DND-41 (cell line): Measurements from ENCODE around the gene RAB20.
"Not testable (repeated sequence)": the region's sequence is repeated elsewhere in the genome, so short reads cannot be mapped to it uniquely, and the experiment has no call there.

Experiments used
- ATAC-seq: fragments of 200-7000 bp; cut with Tn5 transposase; 3 replicates; pipeline ENCODE4 v1.9.1; 2021; ENCODE audit warnings: low read depth; ENCODE audit not compliant: insufficient read depth
- DNase-seq: peaks from one replicate; pipeline ENCODE4 v3.0.0-alpha.2; 2020
- H2AFZ ChIP-seq: 2 replicates; pipeline ENCODE4 v1.6.0; 2012; ENCODE audit warnings: low read depth, low read length
- H3K27ac ChIP-seq: 2 replicates; pipeline ENCODE4 v1.5.1; 2012; ENCODE audit warnings: low read length, inconsistent platforms
- H3K27me3 ChIP-seq: fragments of 200-600 bp; sonication (generic); 2 replicates; pipeline ENCODE4 v1.6.0; 2012; ENCODE audit warnings: low read length, mild to moderate bottlenecking, inconsistent platforms; ENCODE audit not compliant: insufficient read depth, poor library complexity
- H3K36me3 ChIP-seq: 2 replicates; pipeline ENCODE4 v1.5.1; 2012; ENCODE audit warnings: low read length, inconsistent platforms; ENCODE audit not compliant: insufficient read depth
- H3K4me1 ChIP-seq: 2 replicates; pipeline ENCODE4 v1.5.1; 2012; ENCODE audit warnings: mild to moderate bottlenecking, low read length; ENCODE audit not compliant: insufficient read depth
- H3K4me2 ChIP-seq: 2 replicates; pipeline ENCODE4 v1.6.0; 2012; ENCODE audit warnings: mild to moderate bottlenecking, moderate library complexity, low read length, inconsistent platforms; ENCODE audit not compliant: insufficient read depth
- H3K4me3 ChIP-seq, 2 experiments: fragments of 200-600 bp in 1 of 2; shearing (Covaris generic) in 1 of 2; 2 replicates each; pipeline ENCODE4 v1.5.1; 2012 to 2016; ENCODE audit warnings: inconsistent platforms in 2 of 2, low read length in 2 of 2, mild to moderate bottlenecking in 2 of 2, low read depth in 1 of 2, moderate library complexity in 1 of 2
- H3K79me2 ChIP-seq: 2 replicates; pipeline ENCODE4 v1.6.0; 2012; ENCODE audit warnings: low read length, inconsistent platforms; ENCODE audit not compliant: insufficient read depth
- H3K9ac ChIP-seq: 2 replicates; pipeline ENCODE4 v1.6.0; 2012; ENCODE audit warnings: low read depth, mild to moderate bottlenecking, inconsistent platforms, low read length, moderate library complexity
- H3K9me3 ChIP-seq: 2 replicates; pipeline ENCODE4 v1.5.1; 2012; ENCODE audit warnings: low read length, moderate library complexity, mild to moderate bottlenecking, inconsistent platforms; ENCODE audit not compliant: insufficient read depth, severe bottlenecking
- H4K20me1 ChIP-seq: 2 replicates; pipeline ENCODE4 v1.6.0; 2012; ENCODE audit warnings: low read length; ENCODE audit not compliant: insufficient read depth
- EZH2 ChIP-seq: IDR thresholded peaks from 3 replicates; pipeline ENCODE4 v1.6.1; 2012; ENCODE audit warnings: borderline replicate concordance, low read depth, mild to moderate bottlenecking, moderate library complexity, low read length, inconsistent platforms; ENCODE audit not compliant: severe bottlenecking
- TF ChIP-seq, protein P1 (sequence below): IDR thresholded peaks from 2 replicates; pipeline ENCODE4 v1.5.1; 2012; ENCODE audit warnings: borderline replicate concordance, low read length, moderate library complexity, mild to moderate bottlenecking; ENCODE audit not compliant: poor library complexity, severe bottlenecking; ENCODE audit errors: extremely low read depth

Gene RAB20

DNA sequence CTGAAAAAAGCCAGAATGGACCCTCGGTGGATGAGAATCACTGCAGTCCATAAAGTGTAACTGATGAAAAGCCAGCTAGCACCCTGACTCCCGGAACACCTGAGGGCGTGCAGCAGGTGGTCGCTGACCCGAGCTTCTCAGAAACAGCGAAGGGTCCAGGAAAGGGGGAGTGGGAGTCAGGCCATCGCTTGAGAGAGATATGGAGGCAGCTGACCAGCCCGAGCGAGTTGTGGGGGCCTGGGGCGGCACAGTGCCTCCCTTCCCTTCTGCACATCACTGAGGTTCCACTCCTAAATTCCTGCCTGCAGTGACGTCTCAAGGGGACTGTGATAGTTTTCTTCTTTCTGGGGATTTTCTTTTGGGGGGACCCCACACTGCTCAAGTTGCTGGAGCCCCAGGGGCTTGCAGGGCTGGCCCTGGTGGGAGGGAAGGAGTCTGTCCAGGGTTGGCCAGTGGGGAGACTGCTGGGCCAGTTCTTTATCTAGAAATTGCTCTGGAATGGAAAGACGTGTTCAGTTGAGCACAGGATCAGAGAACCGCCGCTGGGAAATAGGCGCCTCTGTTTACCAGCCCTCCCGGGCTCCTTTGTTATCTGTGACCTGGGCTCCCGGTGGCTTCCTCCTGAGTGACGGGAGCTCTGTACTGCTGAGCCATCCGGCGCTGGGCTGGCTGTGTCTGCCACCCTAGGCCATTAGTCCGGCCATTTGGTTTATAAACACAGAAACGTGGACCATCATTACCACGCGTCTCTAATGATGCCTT lies 71.3 kb downstream of the RAB20 start:
- ATAC-seq (no peak), DNase-seq (no peak)
- Histone ChIP-seq H3K9me3 (no peaks in the 10 kb centered on the region), H3K27ac (no peak overlapping the region), H3K27me3 (peaks cover 4% of the 10 kb centered on the region), H3K4me3 (no peak overlapping the region), H3K4me2 (no peak overlapping the region), H3K79me2 (no peaks in the 10 kb centered on the region), H2AFZ (no peak overlapping the region), H3K36me3 (no peaks in the 10 kb centered on the region), H4K20me1 (no peaks in the 10 kb centered on the region; the same call in 1 of the 2 replicates), H3K4me1 (no peaks in the 10 kb centered on the region), H3K9ac (no peak overlapping the region)
- TF ChIP-seq, protein P1, sequence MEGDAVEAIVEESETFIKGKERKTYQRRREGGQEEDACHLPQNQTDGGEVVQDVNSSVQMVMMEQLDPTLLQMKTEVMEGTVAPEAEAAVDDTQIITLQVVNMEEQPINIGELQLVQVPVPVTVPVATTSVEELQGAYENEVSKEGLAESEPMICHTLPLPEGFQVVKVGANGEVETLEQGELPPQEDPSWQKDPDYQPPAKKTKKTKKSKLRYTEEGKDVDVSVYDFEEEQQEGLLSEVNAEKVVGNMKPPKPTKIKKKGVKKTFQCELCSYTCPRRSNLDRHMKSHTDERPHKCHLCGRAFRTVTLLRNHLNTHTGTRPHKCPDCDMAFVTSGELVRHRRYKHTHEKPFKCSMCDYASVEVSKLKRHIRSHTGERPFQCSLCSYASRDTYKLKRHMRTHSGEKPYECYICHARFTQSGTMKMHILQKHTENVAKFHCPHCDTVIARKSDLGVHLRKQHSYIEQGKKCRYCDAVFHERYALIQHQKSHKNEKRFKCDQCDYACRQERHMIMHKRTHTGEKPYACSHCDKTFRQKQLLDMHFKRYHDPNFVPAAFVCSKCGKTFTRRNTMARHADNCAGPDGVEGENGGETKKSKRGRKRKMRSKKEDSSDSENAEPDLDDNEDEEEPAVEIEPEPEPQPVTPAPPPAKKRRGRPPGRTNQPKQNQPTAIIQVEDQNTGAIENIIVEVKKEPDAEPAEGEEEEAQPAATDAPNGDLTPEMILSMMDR = no peak
- no peak for TF ChIP-seq EZH2

DNA sequence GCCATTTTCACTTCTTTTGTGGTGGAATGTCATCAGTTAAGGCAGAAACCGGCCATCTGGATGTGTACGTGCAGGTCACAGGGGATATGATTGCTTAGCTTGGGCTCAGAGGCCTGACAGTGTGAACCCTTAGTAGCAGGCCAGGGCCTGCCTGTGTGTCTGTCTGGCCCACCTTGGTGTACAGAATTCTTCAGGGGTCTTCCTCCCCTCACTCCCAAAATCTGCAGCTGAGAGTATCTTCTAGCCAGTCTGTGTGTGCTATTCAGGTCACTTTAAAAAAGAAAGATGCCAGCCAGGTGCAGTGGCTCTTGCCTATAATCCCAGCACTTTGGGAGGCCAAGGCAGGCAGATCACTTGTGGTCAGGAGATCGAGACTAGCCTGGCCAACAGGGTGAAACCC lies 74.6 kb downstream of the RAB20 start:
- not testable (repeated sequence) for H3K9ac ChIP-seq, H3K79me2 ChIP-seq, H2AFZ ChIP-seq, H3K4me3 ChIP-seq, H3K9me3 ChIP-seq, H4K20me1 ChIP-seq, ATAC-seq, H3K27ac ChIP-seq, H3K4me1 ChIP-seq, DNase-seq, H3K36me3 ChIP-seq, H3K4me2 ChIP-seq
- H3K27me3 ChIP-seq = peaks cover 15% of the 10 kb centered on the region

- no peaks in the 10 kb centered on the region for H3K79me2 ChIP-seq
- H4K20me1 ChIP-seq = no peaks in the 10 kb centered on the region
- no peaks in the 10 kb centered on the region for H3K9me3 ChIP-seq
- no peak for DNase-seq
- peaks cover 15% of the 10 kb centered on the region for H3K27me3 ChIP-seq
- TF ChIP-seq, protein P1 = no peak
- TF ChIP-seq EZH2 = no peak
- no peak overlapping the region for H3K4me2 ChIP-seq
- ATAC-seq = no peak
- no peak overlapping the region for H2AFZ ChIP-seq
- H3K9ac ChIP-seq = no peak overlapping the region
- H3K27ac ChIP-seq = no peak overlapping the region
- no peaks in the 10 kb centered on the region for H3K36me3 ChIP-seq
- H3K4me3 ChIP-seq = no peak overlapping the region
- H3K4me1 ChIP-seq = no peaks in the 10 kb centered on the region
Observed at GRCh38 chr13:110486061-110486715, 75.3 kb downstream of the RAB20 start.

GRCh38 chr13:110485604-110486003 lies 75.9 kb downstream of the RAB20 start:
- H3K27ac ChIP-seq = no peak overlapping the region
- ATAC-seq = no peak
- H3K4me3 ChIP-seq = no peak overlapping the region

More at GRCh38 chr13:110485604-110486003, 75.9 kb downstream of the RAB20 start:
- H2AFZ ChIP-seq = no peak overlapping the region
- H4K20me1 ChIP-seq = no peaks in the 10 kb centered on the region
- no peaks in the 10 kb centered on the region for H3K79me2 ChIP-seq
- no peak overlapping the region for H3K4me2 ChIP-seq
- H3K4me1 ChIP-seq = no peaks in the 10 kb centered on the region
- no peak overlapping the region for H3K9ac ChIP-seq
- no peaks in the 10 kb centered on the region for H3K36me3 ChIP-seq
- peaks cover 15% of the 10 kb centered on the region for H3K27me3 ChIP-seq
- no peaks in the 10 kb centered on the region for H3K9me3 ChIP-seq
- no peak for DNase-seq
- TF ChIP-seq, protein P1 = no peak
- TF ChIP-seq EZH2 = no peak
